Measurements from ENCODE around the gene CCNY.
"Not testable (repeated sequence)": the region's sequence is repeated elsewhere in the genome, so short reads cannot be mapped to it uniquely, and the experiment has no call there.

DNA sequence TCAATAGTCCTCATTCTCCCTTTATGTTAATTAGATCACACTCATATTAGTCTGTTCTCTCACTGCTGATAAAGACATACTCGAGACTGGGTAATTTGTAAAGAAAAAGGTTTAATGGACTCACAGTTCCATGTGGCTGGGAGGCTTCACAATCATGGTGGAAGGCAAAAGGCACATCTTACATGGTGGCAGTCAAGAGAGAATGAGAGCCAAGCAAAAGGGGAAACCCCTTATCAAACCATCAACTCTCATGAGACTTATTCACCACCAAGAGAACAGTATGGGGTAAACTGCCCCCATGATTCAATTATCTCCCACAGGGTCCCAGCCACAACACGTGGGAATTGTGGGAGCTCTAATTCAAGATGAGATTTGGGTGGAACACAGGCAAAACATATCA lies 22.2 kb upstream of the CCNY start:
- TF ChIP-seq SUZ12 (IDR thresholded peaks at IDR 0.05; ENCODE audit: extremely low read depth, insufficient read depth, insufficient read length); ZNF274 (IDR thresholded peaks at IDR 0.05; ENCODE audit: low read depth, low read length); YY1 (IDR thresholded peaks at IDR 0.05; ENCODE audit: insufficient read depth, insufficient read length): not testable (repeated sequence)
